Camera-type eye (tissue), 1 donor: ENCODE data around the gene OR10H4. TPM values are rescaled to one million over a fixed set of nuclear protein-coding genes. Genes with fewer than 3 reads are reported as not detected.

Experiments
- total RNA-seq: library from RNA; depleted of rRNA; stranded (reverse); fragments of >200 nt; gene quantifications from one replicate; pipeline ENCODE4 v1.2.3, GENCODE V29; 2014

OR10H4 gene, protein sequence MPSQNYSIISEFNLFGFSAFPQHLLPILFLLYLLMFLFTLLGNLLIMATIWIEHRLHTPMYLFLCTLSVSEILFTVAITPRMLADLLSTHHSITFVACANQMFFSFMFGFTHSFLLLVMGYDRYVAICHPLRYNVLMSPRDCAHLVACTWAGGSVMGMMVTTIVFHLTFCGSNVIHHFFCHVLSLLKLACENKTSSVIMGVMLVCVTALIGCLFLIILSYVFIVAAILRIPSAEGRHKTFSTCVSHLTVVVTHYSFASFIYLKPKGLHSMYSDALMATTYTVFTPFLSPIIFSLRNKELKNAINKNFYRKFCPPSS
- not detected for total RNA-seq

GRCh38 chr19:15948223-15949058, at the start of gene OR10H4:
OR10H4 (plus strand) TSS chr19:15949008; CDS start chr19:15949008, 0 bp downstream.

DNA sequence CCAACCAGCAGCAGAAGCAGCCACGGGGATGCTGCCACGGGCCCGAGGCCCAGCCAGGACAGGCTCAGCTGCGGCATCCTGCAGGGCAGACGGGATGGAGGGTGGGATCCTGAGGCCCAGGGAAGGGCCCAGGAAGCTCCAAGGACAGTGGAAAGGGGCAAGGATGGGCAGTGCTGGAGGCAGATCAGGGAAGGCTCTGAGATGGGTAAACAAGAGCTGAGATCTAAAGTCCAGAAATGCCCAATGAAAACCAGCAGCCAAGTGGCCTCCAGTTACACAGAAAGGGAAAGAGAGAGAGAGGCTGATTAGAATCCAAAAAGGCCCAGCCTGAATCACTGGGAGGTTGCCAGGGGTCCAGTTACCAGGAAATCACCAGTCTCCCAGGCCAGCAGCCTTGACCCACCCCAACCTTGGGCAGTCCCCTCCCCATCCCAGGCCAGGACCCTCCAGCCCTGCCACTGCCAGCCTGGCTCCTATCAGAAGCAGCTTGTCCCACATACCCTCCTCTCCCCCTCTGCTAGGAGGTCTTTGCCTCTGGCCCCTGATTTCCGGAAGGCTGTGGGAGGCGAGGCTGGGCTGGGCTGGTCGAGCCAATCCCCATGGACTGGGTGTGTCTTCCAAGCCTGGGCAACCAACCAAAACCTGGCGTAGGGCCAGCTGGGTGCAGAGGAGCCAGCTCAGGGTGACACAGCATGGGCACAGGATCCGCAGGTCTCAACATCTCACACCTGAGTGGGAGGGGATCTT, 14.3 kb upstream of the OR10H4 start, which contains the start of gene CYP4F11:
CYP4F11 (minus strand) TSS at position 198 of the 747 bp plus-strand sequence; CDS start at position 77, 121 bp downstream.

Other genes with a start within 250 kb of the OR10H4 start
- not detected for gene OR10H2, start 221.0 kb upstream of the OR10H4 start, total RNA-seq
- not detected for gene OR10H3, start 211.0 kb upstream of the OR10H4 start, total RNA-seq
- not detected for gene OR10H5, start 161.3 kb upstream of the OR10H4 start, total RNA-seq
- gene OR10H1, start 133.3 kb upstream of the OR10H4 start, total RNA-seq: not detected
- not detected for gene CYP4F2, start 50.9 kb upstream of the OR10H4 start, total RNA-seq
- gene CYP4F11, start 14.5 kb upstream of the OR10H4 start, total RNA-seq: not detected
- 246 TPM for gene TPM4, start 127.5 kb downstream of the OR10H4 start, total RNA-seq
- gene RAB8A, start 162.9 kb downstream of the OR10H4 start, total RNA-seq: 41.6 TPM
- gene HSH2D, start 194.7 kb downstream of the OR10H4 start, total RNA-seq: 0.27 TPM
- gene CIB3, start 224.5 kb downstream of the OR10H4 start, total RNA-seq: not detected
- 107 TPM for gene FAM32A, start 236.4 kb downstream of the OR10H4 start, total RNA-seq
- gene AP1M1, start 248.9 kb downstream of the OR10H4 start, total RNA-seq: 53.2 TPM